GM18520 (cell line): ENCODE results near the gene PSMB5.

Source experiments
- ATAC-seq: cut with Tn5 transposase; IDR thresholded peaks from one replicate; pipeline ENCODE4 v1.9.1; 2021; ENCODE audit not compliant: unreplicated experiment

The PSMB5 gene

DNA sequence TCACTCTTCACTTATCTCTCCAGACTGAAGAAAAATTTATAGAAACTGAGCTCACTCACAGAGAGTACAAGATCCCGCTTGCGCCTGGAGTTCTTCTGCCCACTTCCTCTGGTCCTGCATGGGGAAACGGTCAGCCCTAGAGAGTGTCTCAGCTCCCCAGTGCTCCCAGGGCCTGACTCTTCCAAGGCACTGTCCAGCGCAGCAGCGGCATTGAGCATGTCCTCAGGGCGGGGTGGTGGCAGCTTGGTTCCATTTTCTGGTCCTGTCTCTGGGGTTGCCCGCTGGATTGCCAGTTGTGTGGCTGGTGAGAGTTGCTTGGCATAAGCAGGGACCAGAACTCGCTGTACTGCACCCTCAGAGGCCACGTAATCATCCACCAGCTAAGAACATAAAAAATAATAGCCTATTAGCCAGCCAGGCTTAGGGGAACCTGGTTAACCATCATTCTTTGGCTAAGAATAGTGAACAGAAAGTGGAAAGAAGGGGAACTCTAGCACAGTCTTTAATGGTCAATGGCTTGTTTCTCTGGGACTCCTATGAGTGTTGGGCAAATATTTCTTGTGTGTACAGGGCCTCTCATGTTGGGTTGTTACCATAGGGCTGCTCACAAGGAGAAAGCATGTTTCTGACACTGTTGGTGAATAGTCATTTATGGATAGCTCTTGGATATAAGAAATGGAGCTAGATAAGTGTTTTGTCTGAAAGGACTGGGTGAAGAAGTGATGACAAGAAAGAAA, 38.6 kb downstream of the PSMB5 start:
- ATAC-seq, result no peak

- no peak for ATAC-seq
Measured at GRCh38 chr14:22994762-22995275, 39.9 kb downstream of the PSMB5 start.

DNA sequence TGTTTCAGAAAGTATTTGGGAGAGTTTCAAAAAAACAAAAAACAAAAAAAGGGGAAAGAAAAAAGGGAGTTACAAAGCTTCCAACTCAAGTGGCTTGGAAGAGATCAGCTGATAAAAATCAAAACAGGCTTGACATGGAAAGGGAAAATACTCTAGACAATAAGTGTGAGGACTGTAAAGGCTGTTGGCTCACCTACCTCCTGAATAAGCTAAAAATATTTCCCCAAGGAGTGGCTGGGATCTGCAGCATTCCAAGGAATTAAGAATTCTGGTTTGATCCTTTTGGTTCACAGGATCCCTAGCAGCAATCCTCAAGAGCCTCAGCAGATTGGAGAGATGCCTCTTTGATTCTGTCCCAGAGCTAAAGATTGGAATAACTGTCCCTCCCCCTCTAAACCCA, 41.2 kb downstream of the PSMB5 start:
- no peak for ATAC-seq

- no peak for ATAC-seq
Measured at GRCh38 chr14:22991852-22992251, 42.8 kb downstream of the PSMB5 start.

- no peak for ATAC-seq
Measured at GRCh38 chr14:22987291-22987690, 47.4 kb downstream of the PSMB5 start.

GRCh38 chr14:22986508-22987054, 48.1 kb downstream of the PSMB5 start:
- ATAC-seq, result no peak

DNA sequence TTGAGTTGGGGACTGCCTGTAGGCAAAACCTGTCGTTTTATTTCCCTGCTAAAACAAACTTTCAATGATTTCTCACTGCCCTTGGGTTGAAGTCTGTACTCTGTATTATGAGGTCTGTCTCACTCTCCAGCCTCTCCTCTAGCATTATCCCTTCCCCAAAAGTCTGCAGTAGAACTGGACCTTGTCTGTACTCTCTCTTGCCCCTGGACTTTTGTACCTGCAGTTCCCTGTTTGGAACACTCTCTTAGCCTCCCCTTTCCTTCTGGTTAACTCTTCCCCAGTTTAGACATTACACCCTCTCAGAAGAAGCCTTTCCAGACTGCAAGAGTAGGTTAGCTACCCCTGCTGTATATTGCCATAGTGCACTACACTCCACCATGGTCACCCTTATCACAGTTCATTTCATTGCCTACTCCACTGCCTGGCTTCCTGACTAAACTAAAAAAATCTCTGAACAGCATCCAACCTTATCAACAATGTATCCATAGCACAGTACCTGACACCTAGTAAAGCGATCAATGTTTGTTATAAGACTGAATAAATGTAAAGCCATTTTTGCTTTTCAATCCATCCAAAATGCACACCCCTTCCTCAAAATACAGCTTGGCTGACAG, 48.7 kb downstream of the PSMB5 start:
- ATAC-seq, result no peak

- no peak for ATAC-seq
Measured at GRCh38 chr14:22984959-22985658, 49.6 kb downstream of the PSMB5 start.

- ATAC-seq, result no peak
Measured at GRCh38 chr14:22982477-22983245, 52.0 kb downstream of the PSMB5 start, which contains the start of gene AJUBA. Gene AJUBA (minus strand): TSS chr14:22982551. CDS start chr14:22982266, 285 bp downstream.

DNA sequence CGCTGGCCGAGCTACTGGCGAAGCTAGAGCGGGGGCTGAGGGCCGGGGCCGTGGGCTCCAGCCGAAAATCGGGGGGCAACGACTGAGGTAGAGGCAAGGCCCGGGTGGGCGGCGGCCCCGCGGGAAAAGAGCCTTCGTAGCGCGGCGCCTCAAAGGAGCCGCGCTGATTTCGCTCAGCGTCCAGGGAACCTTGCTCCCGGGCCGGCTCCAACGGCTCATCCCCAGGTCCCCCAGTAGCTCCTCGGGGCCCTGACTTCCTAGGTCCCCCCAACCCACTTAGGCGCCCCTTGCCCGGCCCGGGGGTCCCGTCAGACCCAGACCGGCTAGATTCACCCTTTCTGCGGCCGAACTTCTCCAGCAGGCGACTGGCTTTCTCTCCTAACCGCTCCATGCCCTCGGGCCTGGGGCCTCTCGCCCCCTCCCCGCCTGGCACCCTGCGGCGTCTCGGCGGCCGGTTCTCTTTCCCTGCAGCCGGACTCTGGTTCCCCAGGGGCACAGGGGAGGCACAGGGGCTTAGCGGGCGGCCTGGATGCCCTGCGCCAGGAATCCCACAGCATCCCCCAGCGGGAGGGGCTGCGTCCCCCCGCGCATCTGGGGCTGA, 52.7 kb downstream of the PSMB5 start:
- no peak for ATAC-seq

DNA sequence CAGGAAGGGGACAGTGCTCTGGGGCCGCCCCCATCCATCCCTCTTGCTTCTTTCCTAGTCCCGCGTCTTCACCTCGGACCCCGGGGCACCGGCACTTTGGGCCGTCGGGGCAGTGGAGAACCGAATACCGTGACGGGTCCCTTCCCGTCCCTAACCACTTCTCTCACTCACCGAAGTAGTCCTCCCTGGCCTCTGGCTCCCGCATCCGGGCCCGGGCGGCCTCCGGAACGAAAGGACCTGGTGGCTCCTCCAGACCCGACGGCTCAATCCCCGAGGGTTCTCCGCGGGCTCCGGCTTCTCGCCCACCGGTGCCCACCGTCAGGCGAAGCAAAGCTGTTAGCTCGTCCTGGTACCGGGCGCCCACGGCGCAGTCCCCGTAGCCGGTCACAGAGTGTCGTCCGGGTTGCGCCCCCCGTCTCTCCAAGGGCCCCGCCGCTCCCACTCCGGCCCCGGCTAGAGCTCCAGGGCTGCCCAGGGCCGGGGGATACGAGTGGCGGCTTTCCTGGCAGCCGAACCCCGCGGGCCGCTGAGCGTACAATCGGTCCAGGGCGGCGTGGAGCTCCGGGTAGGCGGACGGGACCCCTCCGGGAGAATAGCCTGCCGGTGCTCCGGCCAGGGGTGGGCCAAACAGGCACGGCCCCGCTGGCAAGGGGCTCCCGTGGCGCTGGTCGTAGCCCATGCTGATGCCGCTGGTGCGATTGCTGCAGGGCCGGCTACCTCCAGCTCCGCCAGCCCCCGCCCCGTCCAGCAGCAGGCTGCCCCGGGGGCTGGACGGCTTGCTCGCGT, 53.4 kb downstream of the PSMB5 start:
- ATAC-seq, result no peak

DNA sequence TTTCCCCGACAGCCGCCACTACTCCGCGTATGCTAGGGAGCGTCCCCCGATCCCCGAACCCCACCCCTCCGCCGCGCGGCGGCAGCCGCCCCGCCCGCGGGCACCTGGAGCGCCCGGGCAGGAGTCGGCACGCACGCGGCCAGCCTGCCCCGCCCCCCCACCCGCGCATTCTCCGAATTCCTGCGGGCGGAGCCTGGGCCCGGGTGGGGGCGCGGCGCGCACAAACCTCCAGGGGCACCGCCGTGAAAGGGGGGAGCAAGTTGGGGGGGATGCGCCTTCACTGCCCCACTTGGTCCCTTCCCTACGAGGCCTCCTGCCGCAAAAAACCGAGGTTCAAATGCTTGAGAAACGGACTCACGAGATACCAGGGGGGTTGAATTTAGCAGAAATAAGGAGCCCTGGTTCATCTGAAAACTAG, 54.0 kb downstream of the PSMB5 start:
- ATAC-seq, result no peak

- no peak for ATAC-seq
Measured at GRCh38 chr14:22979748-22980392, 54.8 kb downstream of the PSMB5 start.

GRCh38 chr14:22978981-22979671, 55.6 kb downstream of the PSMB5 start:
- ATAC-seq, result no peak

- ATAC-seq, result no peak
Measured at GRCh38 chr14:22978487-22978837, 56.2 kb downstream of the PSMB5 start.

GRCh38 chr14:22977684-22978486, 56.8 kb downstream of the PSMB5 start:
- ATAC-seq, result no peak

GRCh38 chr14:22977434-22977683, 57.3 kb downstream of the PSMB5 start:
- no peak for ATAC-seq
